ENCODE data around the gene BAHCC1. TPM values are rescaled to one million over a fixed set of nuclear protein-coding genes. Genes with fewer than 3 reads are reported as not detected.

Gene BAHCC1
- total RNA-seq, 2 experiments from 2014 or later: 0.20 to 0.41 TPM

- Histone ChIP-seq H3K27me3 (ENCODE audit: control insufficient read depth in 1 of 2, insufficient read depth in 2 of 2, low read length in 2 of 2) (peaks cover 58 to 80% of the 10 kb centered on the region in 2 experiments), H3K27ac (ENCODE audit: low read depth in 1 of 2, low read length in 2 of 2) (no peak overlapping the region), H3K4me1 (ENCODE audit: insufficient read depth, low read length) (peaks cover 22% of the 10 kb centered on the region), H3K36me3 (ENCODE audit: insufficient read depth, low read length) (no peaks in the 10 kb centered on the region), H3K4me3 (ENCODE audit: low read length) (no peak overlapping the region), H3K9me3 (ENCODE audit: control insufficient read depth in 1 of 2, insufficient read depth in 1 of 2, low read length in 2 of 2) (peaks cover 0 to 33% of the 10 kb centered on the region in 2 experiments)
- Mint-ChIP-seq H3K36me3 (ENCODE audit: low read depth) (no peaks in the 10 kb centered on the region), H3K4me1 (ENCODE audit: low read depth) (peaks cover 17% of the 10 kb centered on the region), H3K4me3 (no peak overlapping the region), H3K9me3 (no peaks in the 10 kb centered on the region), H3K27me3 (peaks cover 79% of the 10 kb centered on the region), H3K27ac (no peak overlapping the region)
- ATAC-seq (ENCODE audit: poor library complexity): no peak
- intact Hi-C loops (cut with DNase I, micrococcal nuclease): loop anchor here in 1 of 2 experiments (5.0 kb wide), 1 partner anchor 110 kb away; no protein-coding TSS in a partner anchor
- ChIA-PET CTCF (no interaction called here), POLR2A (no interaction called here)
- no peak for TF ChIP-seq CTCF (IDR thresholded peaks at IDR 0.05)
- DNase-seq: no peak
These were observed 7.3 kb downstream of the BAHCC1 start for GRCh38 chr17:81402530-81402941.

- Mint-ChIP-seq H3K36me3 (ENCODE audit: low read depth) (no peaks in the 10 kb centered on the region), H3K27ac (no peak overlapping the region), H3K27me3 (peaks cover 78% of the 10 kb centered on the region), H3K4me3 (no peak overlapping the region), H3K4me1 (ENCODE audit: low read depth) (peaks cover 12% of the 10 kb centered on the region), H3K9me3 (no peaks in the 10 kb centered on the region)
- H3K4me3 ChIP-seq (ENCODE audit: low read length): no peak overlapping the region
- ATAC-seq (ENCODE audit: poor library complexity) (no peak), DNase-seq (no peak)
- intact Hi-C loops (cut with DNase I, micrococcal nuclease): loop anchor here in 1 of 2 experiments (5.0 kb wide), 1 partner anchor 111 kb away; no protein-coding TSS in a partner anchor
- POLR2A ChIA-PET: no interaction called here
- no peak overlapping the region for H3K27ac ChIP-seq (ENCODE audit: low read depth in 1 of 2, low read length in 2 of 2)
- CTCF ChIA-PET: no interaction called here
- peaks cover 19% of the 10 kb centered on the region for H3K4me1 ChIP-seq (ENCODE audit: insufficient read depth, low read length)
- TF ChIP-seq CTCF (IDR thresholded peaks at IDR 0.05): no peak
- peaks cover 0 to 31% of the 10 kb centered on the region in 2 experiments for H3K9me3 ChIP-seq (ENCODE audit: control insufficient read depth in 1 of 2, insufficient read depth in 1 of 2, low read length in 2 of 2)
- H3K36me3 ChIP-seq (ENCODE audit: insufficient read depth, low read length): no peaks in the 10 kb centered on the region
- H3K27me3 ChIP-seq (ENCODE audit: control insufficient read depth in 1 of 2, insufficient read depth in 2 of 2, low read length in 2 of 2): peaks cover 59 to 80% of the 10 kb centered on the region in 2 experiments
These were observed 7.8 kb downstream of the BAHCC1 start for GRCh38 chr17:81402981-81403467.

- H3K36me3 ChIP-seq (ENCODE audit: insufficient read depth, low read length): no peaks in the 10 kb centered on the region
- DNase-seq: no peak
- no peak overlapping the region for H3K4me3 ChIP-seq (ENCODE audit: low read length)
- Mint-ChIP-seq H3K4me1 (ENCODE audit: low read depth) (peaks cover 7% of the 10 kb centered on the region), H3K9me3 (no peaks in the 10 kb centered on the region), H3K4me3 (no peak overlapping the region), H3K27ac (no peak overlapping the region), H3K27me3 (peaks cover 81% of the 10 kb centered on the region), H3K36me3 (ENCODE audit: low read depth) (no peaks in the 10 kb centered on the region)
- CTCF ChIA-PET: no interaction called here
- ATAC-seq (ENCODE audit: poor library complexity): no peak
- intact Hi-C loops (cut with DNase I, micrococcal nuclease): loop anchor here in 1 of 2 experiments (5.0 kb wide), 1 partner anchor 112 kb away; no protein-coding TSS in a partner anchor
- H3K4me1 ChIP-seq (ENCODE audit: insufficient read depth, low read length): peaks cover 10% of the 10 kb centered on the region
- no peak for TF ChIP-seq CTCF (IDR thresholded peaks at IDR 0.05)
- peaks cover 55 to 77% of the 10 kb centered on the region in 2 experiments for H3K27me3 ChIP-seq (ENCODE audit: control insufficient read depth in 1 of 2, insufficient read depth in 2 of 2, low read length in 2 of 2)
- no peak overlapping the region for H3K27ac ChIP-seq (ENCODE audit: low read depth in 1 of 2, low read length in 2 of 2)
- POLR2A ChIA-PET: no interaction called here
- peaks cover 0 to 25% of the 10 kb centered on the region in 2 experiments for H3K9me3 ChIP-seq (ENCODE audit: control insufficient read depth in 1 of 2, insufficient read depth in 1 of 2, low read length in 2 of 2)
These were observed 8.6 kb downstream of the BAHCC1 start for GRCh38 chr17:81403671-81404534.

Measured in CD4-positive, alpha-beta T cell (primary cell).